ENCODE results near the gene PUS1.

DNA sequence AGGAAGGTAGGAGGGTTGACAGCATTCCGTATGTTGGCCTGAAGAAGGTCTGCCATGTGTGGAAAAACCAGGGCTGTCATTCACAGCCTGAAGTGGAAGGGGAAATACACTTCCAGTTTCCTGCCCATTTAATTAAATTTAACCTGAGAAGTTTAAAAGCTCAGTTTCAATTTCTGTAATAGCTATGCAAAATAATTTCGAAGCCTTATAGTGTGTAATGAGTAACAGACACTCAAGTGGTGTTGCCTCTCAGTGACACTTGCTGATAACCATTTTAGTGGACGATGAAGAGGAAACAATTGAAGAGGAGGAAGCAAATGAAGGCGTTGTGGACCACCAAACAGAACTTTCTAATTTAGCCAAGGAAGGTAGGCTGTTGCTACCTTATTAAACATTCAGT is 65.5 kb downstream of the PUS1 start:
- TF ChIP-seq, protein P1, sequence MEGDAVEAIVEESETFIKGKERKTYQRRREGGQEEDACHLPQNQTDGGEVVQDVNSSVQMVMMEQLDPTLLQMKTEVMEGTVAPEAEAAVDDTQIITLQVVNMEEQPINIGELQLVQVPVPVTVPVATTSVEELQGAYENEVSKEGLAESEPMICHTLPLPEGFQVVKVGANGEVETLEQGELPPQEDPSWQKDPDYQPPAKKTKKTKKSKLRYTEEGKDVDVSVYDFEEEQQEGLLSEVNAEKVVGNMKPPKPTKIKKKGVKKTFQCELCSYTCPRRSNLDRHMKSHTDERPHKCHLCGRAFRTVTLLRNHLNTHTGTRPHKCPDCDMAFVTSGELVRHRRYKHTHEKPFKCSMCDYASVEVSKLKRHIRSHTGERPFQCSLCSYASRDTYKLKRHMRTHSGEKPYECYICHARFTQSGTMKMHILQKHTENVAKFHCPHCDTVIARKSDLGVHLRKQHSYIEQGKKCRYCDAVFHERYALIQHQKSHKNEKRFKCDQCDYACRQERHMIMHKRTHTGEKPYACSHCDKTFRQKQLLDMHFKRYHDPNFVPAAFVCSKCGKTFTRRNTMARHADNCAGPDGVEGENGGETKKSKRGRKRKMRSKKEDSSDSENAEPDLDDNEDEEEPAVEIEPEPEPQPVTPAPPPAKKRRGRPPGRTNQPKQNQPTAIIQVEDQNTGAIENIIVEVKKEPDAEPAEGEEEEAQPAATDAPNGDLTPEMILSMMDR (conservative IDR thresholded peaks at IDR 0.05) = no peak
- TF ChIP-seq ZFX (IDR thresholded peaks at IDR 0.05) = no peak

Data from C4-2B (cell line).